Right lobe of liver (tissue), 4 donors: ENCODE data around the gene CYP4F12.

Experiments used
- POLR2A ChIP-seq: fragments of 450-650 bp; IDR thresholded peaks from one replicate; pipeline ENCODE4 v1.6.1; 2017; ENCODE audit warnings: antibody characterized with exemption, mild to moderate bottlenecking
- TF ChIP-seq, protein P1 (sequence below), 4 donors: fragments of 200-600 bp in 3 of 4; fragments of 450-650 bp in 1 of 4; IDR thresholded peaks; one replicate each; pipeline versions ENCODE4 v1.5.1 to v1.8.0; 2016 to 2022; ENCODE audit warnings: antibody characterized with exemption in 4 of 4, mild to moderate bottlenecking in 2 of 4
- donor health status: DM: no; HTN: no; CAD: no.
- donor health status: DM: no; HTN: no; CAD: no.
- donor health status: DM: no; HTN: yes; CAD: no.

GRCh38 chr19:15679089-15679488 lies 6.2 kb downstream of the CYP4F12 start:
- TF ChIP-seq, protein P1, sequence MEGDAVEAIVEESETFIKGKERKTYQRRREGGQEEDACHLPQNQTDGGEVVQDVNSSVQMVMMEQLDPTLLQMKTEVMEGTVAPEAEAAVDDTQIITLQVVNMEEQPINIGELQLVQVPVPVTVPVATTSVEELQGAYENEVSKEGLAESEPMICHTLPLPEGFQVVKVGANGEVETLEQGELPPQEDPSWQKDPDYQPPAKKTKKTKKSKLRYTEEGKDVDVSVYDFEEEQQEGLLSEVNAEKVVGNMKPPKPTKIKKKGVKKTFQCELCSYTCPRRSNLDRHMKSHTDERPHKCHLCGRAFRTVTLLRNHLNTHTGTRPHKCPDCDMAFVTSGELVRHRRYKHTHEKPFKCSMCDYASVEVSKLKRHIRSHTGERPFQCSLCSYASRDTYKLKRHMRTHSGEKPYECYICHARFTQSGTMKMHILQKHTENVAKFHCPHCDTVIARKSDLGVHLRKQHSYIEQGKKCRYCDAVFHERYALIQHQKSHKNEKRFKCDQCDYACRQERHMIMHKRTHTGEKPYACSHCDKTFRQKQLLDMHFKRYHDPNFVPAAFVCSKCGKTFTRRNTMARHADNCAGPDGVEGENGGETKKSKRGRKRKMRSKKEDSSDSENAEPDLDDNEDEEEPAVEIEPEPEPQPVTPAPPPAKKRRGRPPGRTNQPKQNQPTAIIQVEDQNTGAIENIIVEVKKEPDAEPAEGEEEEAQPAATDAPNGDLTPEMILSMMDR (IDR thresholded peaks at IDR 0.05) = no peak
- no peak for TF ChIP-seq POLR2A
